GM21786 (cell line): ENCODE results near the gene CERS6.
"Not testable (repeated sequence)": the region's sequence is repeated elsewhere in the genome, so short reads cannot be mapped to it uniquely, and the experiment has no call there.

Experiments
- ATAC-seq: cut with Tn5 transposase; IDR thresholded peaks from one replicate; pipeline ENCODE4 v1.9.1; 2021; ENCODE audit not compliant: unreplicated experiment

CERS6 gene

DNA sequence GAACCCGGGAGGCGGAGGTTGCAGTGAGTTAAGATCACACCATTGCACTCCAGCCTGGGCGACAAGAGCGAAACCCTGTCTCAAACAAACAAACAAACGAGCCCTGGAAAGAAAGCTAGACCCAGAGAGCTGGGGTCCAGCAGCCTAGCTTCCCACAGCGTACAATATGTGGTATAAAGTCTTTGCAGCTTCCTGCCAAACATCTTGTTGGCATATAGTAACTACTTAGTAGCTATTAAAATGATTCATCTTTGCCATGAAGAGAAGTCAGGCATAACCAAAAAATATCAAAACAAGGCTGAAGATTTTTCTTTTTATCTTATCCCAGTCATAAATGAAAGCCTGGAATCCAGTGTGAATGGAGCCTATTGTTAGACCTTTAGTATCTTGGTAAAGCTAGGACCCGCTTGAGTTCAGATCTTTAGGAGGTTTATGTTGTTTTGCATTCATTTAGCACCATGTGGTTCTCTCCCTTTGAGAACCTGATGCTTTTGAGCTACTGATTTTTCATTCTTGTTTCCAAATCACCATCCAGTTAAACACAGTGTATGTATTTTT lies 206.7 kb downstream of the CERS6 start:
- ATAC-seq: no peak

DNA sequence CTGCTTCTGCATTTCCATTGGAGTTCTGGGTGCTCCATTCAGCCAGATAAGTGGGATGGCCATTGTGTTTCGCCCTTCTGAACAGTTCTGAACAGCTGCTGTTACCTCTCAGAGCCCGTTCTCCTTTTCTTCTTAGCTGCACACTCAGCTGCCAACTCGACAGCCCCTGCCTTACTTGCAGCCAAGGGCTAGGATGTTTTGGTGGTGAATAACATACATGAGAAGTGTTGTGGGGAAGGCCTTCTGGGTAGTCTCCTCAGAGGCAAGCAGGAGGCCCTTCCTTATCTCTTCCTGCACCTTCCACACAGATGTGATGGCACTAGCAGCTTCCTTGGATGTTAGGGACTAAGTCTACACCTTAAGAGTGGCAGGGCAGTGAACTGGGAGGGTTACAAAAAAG lies 207.9 kb downstream of the CERS6 start:
- ATAC-seq: no peak

DNA sequence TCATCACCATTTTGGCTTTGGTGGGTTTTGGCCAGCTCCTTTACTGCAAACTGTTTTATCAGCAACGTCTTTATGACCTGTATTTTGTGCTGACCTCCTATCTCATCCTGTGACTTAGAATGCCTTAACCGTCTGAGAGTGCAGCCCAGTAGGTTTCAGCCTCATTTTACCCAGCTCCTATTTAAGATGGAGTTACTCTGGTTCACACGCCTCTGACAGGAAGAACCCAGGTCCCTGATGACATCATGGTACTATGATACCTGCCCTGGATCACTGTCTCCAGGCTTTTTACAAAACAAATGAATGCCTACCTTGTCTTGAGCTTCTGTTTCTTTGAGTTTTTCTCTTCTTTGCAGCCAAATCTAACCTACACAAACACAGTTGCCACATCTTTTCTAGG lies 208.6 kb downstream of the CERS6 start:
- not testable (repeated sequence) for ATAC-seq

DNA sequence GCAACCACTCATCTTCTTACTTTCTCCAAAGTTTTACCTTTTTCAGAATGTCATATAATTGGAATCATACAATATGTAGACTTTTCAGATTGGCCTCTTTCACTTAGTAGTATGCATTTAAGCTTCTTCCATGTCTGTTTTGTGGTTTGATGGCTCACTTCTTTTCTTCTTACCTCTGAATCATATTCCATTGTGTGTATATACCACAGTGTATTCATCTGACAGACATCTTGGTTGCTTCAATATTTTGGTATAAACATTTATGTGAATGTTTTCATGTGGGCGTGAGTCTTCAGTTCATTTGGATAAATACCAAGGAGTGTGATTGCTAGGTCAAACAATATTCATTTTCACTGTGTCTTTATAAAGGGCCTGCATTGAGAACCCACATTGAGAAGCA lies 210.3 kb downstream of the CERS6 start:
- ATAC-seq: no peak

DNA sequence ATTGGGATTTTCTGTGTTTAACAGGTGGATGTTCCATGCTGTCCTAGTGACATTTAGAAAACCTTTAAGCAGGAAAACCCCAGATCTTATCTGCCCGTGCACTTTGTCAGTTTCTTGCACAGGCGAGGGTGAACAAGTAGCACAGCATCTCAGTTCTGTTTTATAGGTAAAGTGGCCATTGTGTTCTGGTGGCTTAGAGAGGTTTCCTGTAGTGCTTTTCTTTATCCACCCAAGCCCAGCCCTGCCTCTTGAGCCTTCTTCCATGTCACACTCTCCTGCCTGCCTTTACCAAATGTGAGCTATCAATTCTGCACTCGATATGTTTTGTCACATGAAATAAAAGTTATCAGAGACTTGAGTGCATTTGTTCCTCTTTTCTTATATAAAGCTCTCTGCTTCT lies 211.1 kb downstream of the CERS6 start:
- no peak for ATAC-seq

DNA sequence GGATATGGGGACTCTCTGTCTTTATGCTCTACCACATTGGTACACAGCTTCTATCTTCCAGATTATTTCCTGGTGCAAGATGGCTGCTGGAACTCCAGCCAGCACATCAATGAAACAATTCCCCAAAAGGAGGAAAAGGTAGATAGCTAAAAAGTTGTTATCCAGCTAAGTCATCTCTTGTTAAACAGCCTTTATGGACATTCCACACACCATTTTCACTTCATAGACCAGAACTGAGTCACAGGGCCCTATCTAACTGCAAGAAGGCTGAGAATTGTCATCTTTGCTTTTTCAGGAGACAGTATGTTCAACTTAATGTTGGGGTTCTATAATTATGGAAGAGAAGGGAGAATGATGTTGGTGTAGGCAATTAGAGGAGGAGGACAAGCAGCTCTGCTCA lies 213.1 kb downstream of the CERS6 start:
- ATAC-seq: no peak

DNA sequence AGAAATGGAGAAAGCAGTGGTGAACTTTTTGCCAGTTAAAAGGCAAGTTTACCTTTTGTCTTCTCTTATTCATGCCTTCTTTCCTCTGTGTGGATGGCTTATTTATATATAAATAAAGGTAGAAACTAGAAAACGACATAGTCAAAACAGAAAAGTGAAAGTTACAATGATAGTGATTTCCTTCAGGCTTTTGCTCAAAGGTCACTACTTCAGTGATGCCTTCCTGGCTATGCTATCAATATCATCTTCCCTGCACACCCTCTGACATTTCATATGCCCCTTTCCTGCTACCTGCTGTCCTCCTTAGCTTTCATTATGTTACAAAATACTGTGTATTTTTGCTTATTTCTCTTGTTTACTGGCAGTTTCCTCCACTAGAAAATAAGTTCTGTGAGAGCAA lies 214.4 kb downstream of the CERS6 start:
- ATAC-seq: no peak

DNA sequence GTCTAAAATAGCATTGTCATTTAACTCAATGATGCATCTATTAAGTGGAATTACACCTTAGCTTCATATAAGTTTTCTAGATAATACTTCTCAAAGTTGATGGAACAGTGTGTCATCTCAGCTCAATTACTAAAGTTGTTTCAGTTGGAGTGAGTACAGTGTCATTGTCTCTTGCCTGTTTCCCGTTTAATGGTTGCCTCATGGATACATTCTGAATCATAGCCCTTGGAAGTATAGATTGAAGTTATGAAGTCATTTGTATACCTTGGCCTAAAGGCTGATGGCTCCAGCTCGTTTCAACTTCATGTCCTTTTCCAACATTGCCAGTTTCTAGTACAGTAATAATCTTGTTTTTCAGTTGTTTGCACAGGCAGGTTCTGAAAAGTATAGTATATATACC lies 215.9 kb downstream of the CERS6 start:
- no peak for ATAC-seq

DNA sequence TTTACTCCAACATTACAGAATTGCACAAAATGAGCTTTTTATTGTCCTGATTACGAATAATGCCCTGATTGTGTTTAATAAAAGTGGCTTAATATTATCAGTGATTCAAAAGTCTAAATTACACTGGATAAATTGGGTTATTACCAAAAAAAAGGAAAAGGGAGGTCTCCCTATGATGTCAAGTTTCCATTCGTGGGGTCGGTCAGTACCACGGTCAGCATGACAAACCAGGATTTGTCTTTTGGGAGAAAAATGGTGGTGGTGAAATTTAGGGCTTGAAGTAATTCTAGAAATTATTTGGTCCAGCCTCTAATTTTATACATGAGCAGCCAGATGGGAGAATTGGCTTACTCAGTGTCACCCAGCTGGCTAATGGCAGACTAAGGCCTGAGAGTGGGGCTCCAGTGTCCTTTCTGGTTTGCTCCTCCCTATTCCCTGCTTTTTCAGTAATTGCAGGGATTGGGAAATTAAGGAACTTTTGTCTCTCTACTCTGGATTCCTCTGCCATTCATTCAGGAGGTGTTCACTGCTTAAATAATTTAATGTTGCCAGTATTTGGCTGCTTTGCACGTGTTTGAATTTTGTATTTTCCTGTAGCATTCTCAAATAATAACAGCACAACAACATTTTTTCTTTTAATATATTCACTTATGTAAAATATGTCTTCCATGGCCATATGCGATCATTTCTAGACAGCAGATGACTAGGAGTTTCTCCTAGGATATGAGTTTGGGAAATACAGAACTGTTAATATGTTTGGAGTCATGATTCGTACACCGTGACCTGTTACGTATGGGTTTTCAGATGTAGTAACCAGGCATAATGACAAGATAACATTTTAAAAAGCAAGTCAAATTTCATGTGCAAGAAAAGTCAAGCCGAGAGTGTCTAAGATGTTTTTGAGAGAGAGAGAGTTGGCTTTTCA lies 217.5 kb downstream of the CERS6 start:
- ATAC-seq: no peak

DNA sequence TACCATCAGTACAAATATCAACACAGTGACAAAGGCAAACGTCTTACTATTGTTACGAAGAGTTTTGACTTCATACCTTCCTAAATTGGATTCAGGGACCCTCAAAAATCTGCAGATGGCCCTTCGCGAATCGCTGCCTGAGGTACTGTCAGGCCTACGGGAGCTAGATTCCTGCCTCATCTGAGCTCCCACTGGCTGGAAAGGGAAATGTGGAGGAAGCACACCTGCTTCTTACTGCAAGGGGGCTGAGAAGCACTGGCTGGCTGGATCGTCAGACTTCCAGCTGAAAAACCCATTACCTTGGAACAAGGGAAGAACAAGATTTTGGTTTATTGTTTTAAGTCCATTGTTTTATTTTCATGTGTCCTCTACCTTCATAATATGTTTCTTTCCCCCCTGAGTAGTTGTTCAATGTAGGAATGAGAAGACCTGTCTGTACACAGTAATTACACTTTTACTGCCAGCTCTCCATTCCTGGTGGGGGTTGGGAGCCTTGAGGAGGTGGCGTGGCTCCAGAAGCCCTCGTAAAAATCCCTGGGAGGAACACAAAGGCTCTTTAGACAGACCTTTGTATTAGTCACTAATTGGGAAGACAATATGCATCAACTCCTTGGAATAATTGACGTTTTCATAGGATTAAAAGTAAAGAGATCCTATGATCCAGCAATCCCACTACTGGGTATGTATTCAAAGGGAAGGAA lies 222.2 kb downstream of the CERS6 start:
- no peak for ATAC-seq

DNA sequence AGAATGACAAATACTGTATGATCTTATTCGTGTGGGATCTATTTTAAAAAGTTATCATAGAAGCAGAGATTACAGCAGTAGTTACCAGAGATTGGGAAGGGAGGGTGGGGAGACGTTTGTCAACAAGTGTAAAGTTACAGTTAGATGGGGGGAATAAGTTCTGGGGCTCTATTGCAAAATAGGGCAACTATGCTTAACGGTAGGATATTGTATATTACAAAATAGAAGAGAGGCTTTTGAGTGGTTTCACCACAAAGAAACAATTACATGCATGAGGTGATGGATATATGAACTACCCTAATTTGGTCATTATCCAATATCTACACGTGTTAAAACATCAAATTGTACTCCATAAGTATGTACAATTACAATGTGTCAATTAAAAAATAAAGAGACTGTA lies 223.0 kb downstream of the CERS6 start:
- no peak for ATAC-seq

DNA sequence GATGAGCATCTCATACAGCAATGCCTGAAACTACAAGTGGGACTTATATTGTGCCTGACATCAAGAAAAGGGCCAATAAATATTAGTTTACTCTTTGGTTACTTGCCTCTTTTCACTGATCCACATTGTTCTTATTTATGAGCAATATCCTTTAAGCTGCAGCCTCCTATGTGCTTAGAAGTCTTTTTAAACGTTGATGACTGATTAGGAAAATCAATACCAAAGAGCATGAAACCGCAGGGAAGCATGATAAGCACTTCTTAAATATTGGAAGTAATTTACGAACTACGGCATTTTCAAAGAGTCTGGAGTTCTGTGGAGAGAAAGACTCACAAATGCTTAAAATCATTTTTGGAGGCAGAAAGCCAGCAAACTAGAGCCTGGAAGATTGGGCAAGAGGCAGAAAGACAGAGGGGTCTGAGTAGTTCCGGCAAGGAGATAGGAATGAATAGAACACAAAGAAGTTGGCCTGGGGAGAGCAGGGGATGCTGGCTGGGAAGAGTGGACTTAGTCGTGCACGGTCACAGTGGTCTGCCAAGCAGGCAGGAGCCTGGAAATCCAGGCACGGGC lies 223.8 kb downstream of the CERS6 start:
- no peak for ATAC-seq

DNA sequence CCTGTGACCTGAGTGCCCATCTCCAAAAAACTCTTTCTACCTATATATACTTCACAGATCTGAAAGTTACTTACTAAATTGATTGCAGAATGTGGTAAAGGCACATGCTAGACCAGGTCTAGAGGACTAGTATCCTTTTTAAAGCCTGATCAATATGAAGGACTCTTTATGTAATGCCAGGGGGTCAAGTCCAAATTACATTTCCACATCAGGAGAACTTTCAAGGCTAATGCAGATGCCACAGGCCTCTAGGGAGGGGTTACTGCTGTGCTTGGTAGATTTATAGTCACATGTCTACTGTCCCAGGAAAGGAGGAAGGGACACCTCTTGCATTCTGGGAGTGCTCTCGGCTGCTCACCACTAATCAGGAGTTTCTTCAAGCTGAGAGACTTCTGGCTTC lies 227.9 kb downstream of the CERS6 start:
- ATAC-seq: no peak

DNA sequence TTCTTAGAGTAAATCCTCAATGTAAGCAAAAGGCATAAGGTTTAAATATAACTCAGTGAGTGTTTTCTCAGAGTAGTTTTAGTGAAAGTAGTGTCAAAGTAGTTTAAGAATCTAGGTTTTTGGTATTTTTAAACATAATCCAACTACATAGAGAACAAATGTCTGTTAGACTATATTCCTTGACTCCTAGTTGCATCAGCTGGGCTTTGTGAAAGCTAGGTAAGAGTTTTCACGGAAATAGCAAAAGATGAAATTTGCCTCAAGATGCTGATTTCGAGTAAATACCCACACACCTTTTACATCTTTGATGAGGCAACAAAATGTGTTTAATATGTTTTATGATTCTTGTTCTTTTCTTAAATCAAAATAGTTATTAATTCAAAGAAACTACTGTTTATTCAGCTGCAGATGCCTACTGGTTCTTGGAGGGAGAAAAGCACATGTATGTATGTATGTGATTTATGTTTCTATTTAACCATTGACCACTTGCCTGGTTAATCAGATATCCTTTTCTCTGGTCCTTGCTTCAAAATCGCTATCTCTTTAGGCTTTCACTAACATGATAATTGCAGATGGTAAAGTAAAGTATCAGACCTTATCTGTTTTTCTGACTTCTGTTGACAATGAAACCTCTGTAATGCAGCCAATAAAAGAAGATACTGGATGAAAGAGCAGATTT lies 229.0 kb downstream of the CERS6 start:
- ATAC-seq: no peak

DNA sequence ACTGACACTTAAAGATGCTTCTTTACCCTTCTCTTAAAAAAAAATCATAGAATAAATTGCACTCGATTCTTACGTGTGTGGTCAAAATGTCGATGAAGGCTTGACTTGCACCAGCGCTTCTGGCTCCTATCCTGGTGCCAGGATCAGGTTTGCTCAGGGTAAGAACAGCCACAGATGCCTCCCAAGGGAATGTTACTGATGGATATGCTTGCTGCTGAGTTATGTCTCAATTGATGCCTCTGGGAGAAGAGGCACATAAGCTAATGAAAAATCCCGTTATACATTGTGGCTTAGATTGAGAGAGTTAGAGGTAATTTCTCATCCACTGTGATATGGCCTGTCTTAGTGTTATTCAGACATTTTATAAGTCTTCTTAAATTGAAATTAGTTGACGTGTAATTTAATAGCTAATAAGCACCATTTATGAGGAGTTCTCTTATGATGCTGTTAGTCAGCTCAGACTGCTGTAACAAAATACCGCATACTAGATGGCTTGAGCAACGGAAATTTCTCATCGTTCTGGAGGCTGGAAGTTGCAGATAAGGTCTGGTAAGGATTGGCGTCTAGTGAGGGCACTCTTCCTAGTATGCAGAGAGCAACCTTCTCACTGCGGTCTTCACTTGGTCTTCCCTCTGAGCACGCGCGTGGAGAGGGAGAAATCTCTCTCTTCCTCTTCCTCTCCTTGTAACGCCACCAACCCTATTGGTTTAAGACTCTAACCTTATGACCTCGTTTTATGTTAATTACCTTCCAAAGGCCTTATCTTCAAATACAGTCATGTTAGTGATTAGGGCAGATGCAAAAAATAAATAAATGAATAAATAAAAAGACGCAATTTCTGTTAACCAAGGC lies 229.8 kb downstream of the CERS6 start:
- ATAC-seq: no peak

DNA sequence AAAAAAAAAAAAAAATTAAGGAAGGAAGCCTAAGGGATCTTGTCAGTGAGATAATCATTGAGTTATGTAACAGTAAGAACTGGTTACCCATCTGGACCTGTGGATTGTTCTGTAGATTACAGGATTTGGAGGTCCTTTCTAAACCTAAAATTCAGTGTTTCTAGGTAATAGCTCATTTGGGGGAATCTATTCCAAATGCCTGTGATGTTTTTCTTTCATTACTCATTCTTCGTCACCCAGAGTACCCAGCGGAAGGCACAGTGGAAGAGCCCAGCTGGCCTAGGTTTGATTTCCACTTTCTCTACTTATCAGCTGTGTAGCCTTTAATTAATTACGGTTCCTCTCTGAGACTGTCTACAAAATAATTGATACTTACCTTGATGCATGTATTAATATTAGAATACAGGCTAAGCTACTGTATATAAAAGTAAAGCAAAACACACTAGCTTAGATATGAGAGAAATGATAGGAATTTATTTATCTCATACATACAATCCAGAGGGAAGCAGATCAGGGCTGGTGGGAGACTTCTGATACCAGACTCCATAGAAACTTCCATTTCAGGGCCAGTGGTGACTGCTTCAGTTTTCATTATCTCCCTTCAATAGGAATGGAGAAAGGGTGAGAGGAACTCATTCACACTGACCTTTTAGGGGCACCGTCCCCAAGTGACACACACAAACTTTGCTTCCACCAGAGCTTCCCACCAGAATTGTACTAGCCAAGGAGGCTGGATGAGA lies 230.6 kb downstream of the CERS6 start:
- no peak for ATAC-seq

DNA sequence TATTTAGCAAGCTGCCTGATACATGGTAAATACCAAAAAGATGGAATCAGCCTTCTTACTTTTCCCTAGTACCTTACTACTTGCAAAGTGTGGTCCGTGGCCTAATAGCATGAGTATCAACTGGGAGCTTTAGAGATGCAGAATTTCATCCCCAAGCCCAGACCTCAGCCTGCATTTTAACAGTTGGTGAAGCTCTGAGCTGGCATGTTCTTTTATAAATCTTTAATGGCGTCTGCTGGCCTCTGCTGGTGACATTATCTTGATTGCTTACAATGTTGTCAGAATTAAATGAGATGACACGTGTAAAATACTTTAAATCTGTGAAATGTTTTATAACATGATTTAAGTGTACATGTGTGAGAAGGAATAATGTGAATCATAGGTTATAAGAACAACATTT lies 231.2 kb downstream of the CERS6 start:
- ATAC-seq: peak; percentile 51

DNA sequence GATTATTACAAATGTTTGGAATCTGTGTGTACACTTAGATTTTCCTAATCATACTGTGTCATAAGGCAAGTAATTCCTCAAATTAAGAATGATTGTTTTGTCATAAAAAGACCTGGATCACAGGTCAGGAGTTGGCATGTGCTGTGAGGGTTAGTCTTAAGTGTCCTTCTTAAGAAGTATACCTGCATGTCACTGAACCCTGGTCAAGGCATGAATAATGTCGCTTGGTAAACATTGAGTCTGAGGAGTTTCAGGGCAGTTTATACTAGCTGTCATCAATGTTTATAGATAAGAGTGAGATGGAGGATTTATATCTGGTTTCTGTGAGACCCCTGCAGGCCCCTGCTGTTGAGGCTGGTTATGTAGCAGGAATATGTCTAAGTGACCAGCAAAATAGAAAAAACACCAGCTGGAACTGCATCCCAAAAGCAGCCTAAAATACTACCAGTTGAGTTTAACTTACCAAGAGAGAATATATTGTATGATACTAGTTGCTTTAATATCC lies 234.4 kb downstream of the CERS6 start:
- no peak for ATAC-seq

DNA sequence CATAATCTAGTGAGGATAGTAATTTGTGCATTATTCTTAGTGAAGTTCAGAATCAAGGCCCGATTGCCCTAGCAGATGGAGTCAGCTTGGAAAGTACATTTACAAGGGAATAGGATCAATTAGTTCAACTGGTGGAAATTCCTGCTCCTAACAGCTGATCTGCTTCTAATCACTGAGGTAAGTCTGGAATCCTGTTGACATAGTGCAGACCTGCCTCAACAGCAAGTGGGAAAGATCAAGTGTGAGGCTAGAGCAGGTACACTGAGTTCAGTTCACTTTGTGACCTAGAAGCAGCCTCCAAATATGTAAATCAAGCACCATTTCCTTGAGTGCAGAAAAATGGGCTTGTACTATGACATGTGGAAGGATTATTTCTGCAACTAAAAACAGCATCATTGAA lies 235.1 kb downstream of the CERS6 start:
- ATAC-seq: no peak
